Immature natural killer cell (primary cell): ENCODE data around the gene PRPS1. TPM values are rescaled to one million over a fixed set of nuclear protein-coding genes. Genes with fewer than 3 reads are reported as not detected.
A peak's percentile ranks its signal among the peaks of the same experiment; 100 is the strongest.

Experiments used
- DNase-seq, 3 donors: peaks; one replicate each; pipeline ENCODE4 v3.0.0; 2022; ENCODE audit warnings: mixed read lengths in 1 of 3
- H3K27ac Mint-ChIP-seq, 6 donors: one replicate each; pipeline ENCODE4 v1.8.0; 2020; ENCODE audit warnings: mixed read lengths in 6 of 6, mild to moderate bottlenecking in 5 of 6, inconsistent platforms in 4 of 6, moderate library complexity in 3 of 6
- H3K27me3 Mint-ChIP-seq, 3 donors: one replicate each; pipeline ENCODE4 v1.8.0; 2020 to 2021; ENCODE audit warnings: low read depth in 3 of 3, mild to moderate bottlenecking in 3 of 3, mixed read lengths in 3 of 3, moderate library complexity in 3 of 3, inconsistent platforms in 1 of 3
- H3K36me3 Mint-ChIP-seq, 3 donors: one replicate each; pipeline ENCODE4 v1.8.0; 2020; ENCODE audit warnings: mixed read lengths in 3 of 3, inconsistent platforms in 2 of 3, mild to moderate bottlenecking in 2 of 3
- H3K4me1 Mint-ChIP-seq, 2 donors: one replicate each; pipeline ENCODE4 v1.8.0; 2020; ENCODE audit warnings: inconsistent platforms in 2 of 2, mild to moderate bottlenecking in 2 of 2, mixed read lengths in 2 of 2, moderate library complexity in 1 of 2
- H3K4me3 Mint-ChIP-seq, 5 donors: one replicate each; pipeline ENCODE4 v1.8.0; 2020; ENCODE audit warnings: mild to moderate bottlenecking in 5 of 5, mixed read lengths in 5 of 5, inconsistent platforms in 3 of 5, moderate library complexity in 3 of 5
- H3K9me3 Mint-ChIP-seq, 6 donors: one replicate each; pipeline ENCODE4 v1.8.0; 2020; ENCODE audit warnings: mild to moderate bottlenecking in 6 of 6, mixed read lengths in 6 of 6, inconsistent platforms in 4 of 6, moderate library complexity in 3 of 6
- polyA plus RNA-seq, 3 donors: library from polyadenylated mRNA; unstranded; fragments of 300-500 nt; fragmentation: Illumina TruSeq; gene quantifications; one replicate each; pipeline ENCODE4 v1.2.3, GENCODE V29; 2021

PRPS1 gene
- 10 to 100 TPM; 41.9 to 54.6 (median 45.6) TPM for polyA plus RNA-seq

DNA sequence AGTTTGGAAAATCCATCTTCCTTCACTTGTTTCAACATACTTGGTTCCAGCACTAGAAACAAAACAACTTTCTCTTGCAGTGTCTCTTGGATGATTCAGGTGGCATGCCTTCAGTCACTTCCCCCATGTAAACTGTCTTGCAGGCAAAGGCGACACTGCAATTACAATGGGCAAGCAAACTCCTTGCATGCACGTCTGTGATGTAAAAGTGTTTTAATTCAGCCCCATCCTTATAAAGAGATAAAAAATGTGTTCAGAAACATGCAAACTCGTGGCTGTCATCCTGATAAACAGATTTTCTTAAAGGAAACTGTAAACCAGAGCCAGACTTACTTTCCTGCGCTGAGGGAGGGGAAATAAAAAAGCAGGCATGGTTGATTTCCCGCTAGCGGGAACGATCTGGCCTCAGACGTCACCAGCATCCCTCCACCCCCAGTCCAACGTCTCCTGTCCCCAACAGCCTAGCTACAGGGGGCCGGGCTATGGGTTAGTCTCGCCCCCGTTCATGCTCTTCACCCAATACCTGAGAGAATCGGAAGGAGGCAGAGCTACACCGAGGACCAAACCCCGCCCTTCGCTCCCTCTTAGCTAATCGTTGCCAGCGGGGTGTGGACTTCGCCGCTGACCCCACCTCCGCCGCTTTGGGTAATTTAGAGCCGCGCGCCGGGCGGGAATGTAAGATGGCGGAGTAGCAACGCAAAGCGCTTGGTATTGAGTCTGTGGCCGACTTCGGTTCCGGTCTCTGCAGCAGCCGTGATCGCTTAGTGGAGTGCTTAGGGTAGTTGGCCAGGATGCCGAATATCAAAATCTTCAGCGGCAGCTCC is at the start of gene PRPS1:
Gene PRPS1, plus strand, starts transcription at position 673 of the 824 bp plus-strand sequence. Its CDS starts 119 bp downstream, at position 792.
- Mint-ChIP-seq H3K4me1 (peaks cover 24 to 32% of the 10 kb centered on the region in 2 donors), H3K27me3 (peaks cover 0 to 7% (median 0%) of the 10 kb centered on the region in 3 donors), H3K36me3 (no peaks in the 10 kb centered on the region), H3K27ac (peak within 1 kb of the TSS; percentile 80 to 94 (median 88)), H3K9me3 (no peaks in the 10 kb centered on the region), H3K4me3 (peak within 1 kb of the TSS; percentile 88 to 94 (median 92))
- DNase-seq, result peak; percentile 85 to 88 (median 87)

- H3K27ac Mint-ChIP-seq, result no peak overlapping the region
- peaks cover 7 to 9% of the 10 kb centered on the region in 2 donors for H3K4me1 Mint-ChIP-seq
- no peak overlapping the region for H3K4me3 Mint-ChIP-seq
- H3K9me3 Mint-ChIP-seq, result no peaks in the 10 kb centered on the region
- H3K36me3 Mint-ChIP-seq, result peaks cover 4 to 19% (median 8%) of the 10 kb centered on the region in 3 donors
- H3K27me3 Mint-ChIP-seq, result peaks cover 0 to 1% (median 0%) of the 10 kb centered on the region in 3 donors
- DNase-seq, result no peak
Measured at GRCh38 chrX:107579956-107580355, 48.4 kb upstream of the PRPS1 start.

GRCh38 chrX:107581923-107582322 is 46.4 kb upstream of the PRPS1 start:
- H3K4me3 Mint-ChIP-seq, result no peak overlapping the region
- H3K27me3 Mint-ChIP-seq, result peaks cover 0 to 2% (median 1%) of the 10 kb centered on the region in 3 donors
- H3K36me3 Mint-ChIP-seq, result peaks cover 4 to 17% (median 8%) of the 10 kb centered on the region in 3 donors
- no peak overlapping the region for H3K27ac Mint-ChIP-seq
- peaks cover 0 to under 1% of the 10 kb centered on the region in 2 donors for H3K4me1 Mint-ChIP-seq
- no peak for DNase-seq
- no peaks in the 10 kb centered on the region for H3K9me3 Mint-ChIP-seq

GRCh38 chrX:107589243-107589642 is 39.1 kb upstream of the PRPS1 start:
- H3K4me3 Mint-ChIP-seq, result no peak overlapping the region
- DNase-seq, result no peak
- H3K9me3 Mint-ChIP-seq, result no peaks in the 10 kb centered on the region
- H3K27ac Mint-ChIP-seq, result peak overlapping the region in 1 of 6 donors; percentile 27
- peaks cover 0 to 5% (median 4%) of the 10 kb centered on the region in 3 donors for H3K27me3 Mint-ChIP-seq
- no peaks in the 10 kb centered on the region for H3K4me1 Mint-ChIP-seq
- H3K36me3 Mint-ChIP-seq, result peaks cover 1 to 20% (median 3%) of the 10 kb centered on the region in 3 donors

- Mint-ChIP-seq H3K27me3 (peaks cover 0 to 6% (median 2%) of the 10 kb centered on the region in 3 donors), H3K4me3 (no peak overlapping the region)
Measured at GRCh38 chrX:107596651-107597050, 31.7 kb upstream of the PRPS1 start.

DNA sequence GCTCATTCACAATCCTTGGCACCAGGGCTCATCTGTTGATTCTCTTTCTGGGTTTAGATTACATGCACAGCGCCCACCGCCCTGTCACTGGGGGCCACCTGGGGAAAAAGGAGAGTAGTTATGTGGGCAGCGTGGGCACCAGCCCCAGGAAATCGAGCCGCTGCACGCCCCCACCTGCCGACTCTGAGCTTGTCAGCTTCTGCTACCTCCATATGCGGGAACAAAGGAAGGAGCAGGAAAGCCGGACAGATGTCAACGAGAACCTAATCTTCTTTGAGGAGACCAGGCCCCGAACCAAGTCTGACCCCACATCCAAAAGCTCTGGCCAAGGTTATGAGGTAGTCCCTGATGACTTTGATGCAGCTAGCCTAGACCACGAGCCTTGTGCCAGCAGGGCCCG is 31.0 kb upstream of the PRPS1 start:
- Mint-ChIP-seq H3K9me3 (no peaks in the 10 kb centered on the region), H3K27me3 (peaks cover 0 to 6% (median 2%) of the 10 kb centered on the region in 3 donors), H3K4me3 (no peak overlapping the region), H3K36me3 (peaks cover 0 to 14% (median 0%) of the 10 kb centered on the region in 3 donors), H3K4me1 (no peaks in the 10 kb centered on the region), H3K27ac (no peak overlapping the region)
- DNase-seq, result no peak

More at GRCh38 chrX:107596651-107597050, 31.7 kb upstream of the PRPS1 start:
- Mint-ChIP-seq H3K27ac (no peak overlapping the region), H3K9me3 (no peaks in the 10 kb centered on the region), H3K36me3 (peaks cover 0 to 14% (median 0%) of the 10 kb centered on the region in 3 donors), H3K4me1 (no peaks in the 10 kb centered on the region)
- DNase-seq, result no peak

- H3K27ac Mint-ChIP-seq, result no peak overlapping the region
- no peak overlapping the region for H3K4me3 Mint-ChIP-seq
- H3K27me3 Mint-ChIP-seq, result peaks cover 0 to 6% (median 2%) of the 10 kb centered on the region in 3 donors
- no peaks in the 10 kb centered on the region for H3K9me3 Mint-ChIP-seq
- DNase-seq, result no peak
- no peaks in the 10 kb centered on the region for H3K4me1 Mint-ChIP-seq
- peaks cover 0 to 14% (median 0%) of the 10 kb centered on the region in 3 donors for H3K36me3 Mint-ChIP-seq
Measured at GRCh38 chrX:107597791-107598190, 30.5 kb upstream of the PRPS1 start.

GRCh38 chrX:107599450-107599861 is 28.9 kb upstream of the PRPS1 start:
- Mint-ChIP-seq H3K4me1 (no peaks in the 10 kb centered on the region), H3K36me3 (peaks cover 0 to 8% (median 0%) of the 10 kb centered on the region in 3 donors), H3K27me3 (peaks cover 0 to 8% (median 2%) of the 10 kb centered on the region in 3 donors), H3K27ac (no peak overlapping the region), H3K4me3 (no peak overlapping the region), H3K9me3 (no peaks in the 10 kb centered on the region)
- no peak for DNase-seq

- Mint-ChIP-seq H3K27me3 (peaks cover 0 to 8% (median 2%) of the 10 kb centered on the region in 3 donors), H3K9me3 (no peaks in the 10 kb centered on the region), H3K36me3 (peaks cover 0 to 8% (median 0%) of the 10 kb centered on the region in 3 donors), H3K4me1 (no peaks in the 10 kb centered on the region), H3K4me3 (no peak overlapping the region), H3K27ac (no peak overlapping the region)
- no peak for DNase-seq
Measured at GRCh38 chrX:107600366-107600765, 27.9 kb upstream of the PRPS1 start.

GRCh38 chrX:107601326-107601725 is 27.0 kb upstream of the PRPS1 start:
- Mint-ChIP-seq H3K36me3 (peaks cover 0 to 8% (median 0%) of the 10 kb centered on the region in 3 donors), H3K27me3 (peaks cover 0 to 8% (median 2%) of the 10 kb centered on the region in 3 donors), H3K27ac (no peak overlapping the region)

GRCh38 chrX:107601759-107602158 is 26.6 kb upstream of the PRPS1 start:
- no peak for DNase-seq
- H3K9me3 Mint-ChIP-seq, result no peaks in the 10 kb centered on the region

More at GRCh38 chrX:107601326-107601725, 27.0 kb upstream of the PRPS1 start:
- H3K9me3 Mint-ChIP-seq, result no peaks in the 10 kb centered on the region
- no peaks in the 10 kb centered on the region for H3K4me1 Mint-ChIP-seq
- no peak overlapping the region for H3K4me3 Mint-ChIP-seq
- DNase-seq, result no peak

DNA sequence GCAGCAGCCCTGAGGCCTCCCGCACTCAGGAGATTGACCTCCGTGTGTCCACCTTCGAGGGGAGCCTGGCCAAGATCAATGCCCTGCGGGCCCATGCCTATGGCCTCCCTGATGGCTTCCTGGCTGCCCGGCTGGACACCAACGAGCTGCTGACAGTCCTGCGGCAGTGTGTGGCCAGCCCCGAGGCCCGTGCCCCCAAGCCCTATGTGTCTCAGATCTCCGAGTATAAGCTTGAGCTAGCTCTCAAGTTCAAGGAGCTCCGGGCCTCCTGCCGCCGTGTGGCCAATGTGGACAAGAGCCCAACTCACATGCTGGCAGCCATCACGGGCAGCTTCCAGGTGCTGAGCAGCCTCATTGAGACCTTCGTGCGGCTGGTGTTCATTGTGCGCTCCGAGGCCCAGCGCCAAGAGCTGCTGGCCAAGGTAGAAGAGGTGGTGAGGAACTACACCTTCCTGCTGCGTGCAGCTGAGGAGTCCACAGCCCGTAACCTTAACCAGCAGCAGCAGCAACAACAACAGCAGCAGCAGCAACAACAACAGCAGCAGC is 25.5 kb upstream of the PRPS1 start:
- no peak for DNase-seq
- Mint-ChIP-seq H3K27ac (no peak overlapping the region), H3K9me3 (no peaks in the 10 kb centered on the region), H3K4me3 (no peak overlapping the region), H3K4me1 (no peaks in the 10 kb centered on the region), H3K36me3 (peaks cover 0 to 8% (median 0%) of the 10 kb centered on the region in 3 donors), H3K27me3 (peaks cover 0 to 8% (median 1%) of the 10 kb centered on the region in 3 donors)

More at GRCh38 chrX:107601759-107602158, 26.6 kb upstream of the PRPS1 start:
- Mint-ChIP-seq H3K36me3 (peaks cover 0 to 8% (median 0%) of the 10 kb centered on the region in 3 donors), H3K27me3 (peaks cover 0 to 8% (median 2%) of the 10 kb centered on the region in 3 donors), H3K4me1 (no peaks in the 10 kb centered on the region), H3K27ac (no peak overlapping the region), H3K4me3 (no peak overlapping the region)

DNA sequence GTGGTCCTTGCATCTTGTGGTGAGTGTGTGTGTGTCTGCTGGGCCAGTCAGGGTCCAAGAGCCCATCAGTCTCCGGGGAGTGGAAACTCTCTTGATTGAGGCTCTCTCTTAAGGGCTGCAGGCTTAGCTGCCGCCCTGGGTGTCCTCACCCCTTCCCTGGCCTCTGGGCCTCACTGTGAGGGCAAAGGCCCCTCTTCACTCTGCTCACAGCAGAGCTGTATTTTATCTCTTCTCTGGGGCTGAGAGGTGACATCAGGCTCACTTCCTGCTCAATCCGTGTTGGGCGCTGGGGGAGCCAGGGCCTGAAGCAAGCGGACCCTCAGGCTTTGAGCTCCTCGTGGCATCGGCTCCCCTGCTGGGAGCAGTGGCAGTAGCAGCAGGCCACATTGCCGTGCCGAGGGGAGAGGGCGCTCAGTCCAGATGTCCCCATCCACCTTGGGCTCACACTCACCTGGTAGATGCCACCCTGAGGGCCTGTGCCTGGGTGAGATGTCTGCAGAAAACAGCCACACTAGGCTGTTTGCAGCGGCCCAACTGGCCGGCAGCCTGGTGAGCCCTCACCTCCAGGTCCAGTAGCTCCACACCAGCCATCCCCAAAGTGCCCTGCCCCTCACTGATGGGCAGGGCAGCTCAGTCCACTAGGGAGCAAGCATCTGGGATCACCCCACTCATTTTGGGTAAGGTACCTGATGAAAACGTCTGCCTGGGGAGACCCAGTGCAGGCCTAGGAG is 24.7 kb upstream of the PRPS1 start:
- Mint-ChIP-seq H3K27me3 (peaks cover 0 to 8% (median 1%) of the 10 kb centered on the region in 3 donors), H3K4me3 (no peak overlapping the region), H3K4me1 (no peaks in the 10 kb centered on the region), H3K9me3 (no peaks in the 10 kb centered on the region), H3K27ac (no peak overlapping the region), H3K36me3 (peaks cover 0 to under 1% (median 0%) of the 10 kb centered on the region in 3 donors)
- DNase-seq, result no peak
